GM23338 (cell line): ENCODE measurements around the gene SRCAP.

Experiments
- CREB1 ChIP-seq: fragments of 250-450 bp; sonication (Bioruptor Pico); IDR thresholded peaks from 2 replicates; pipeline ENCODE4 v1.5.0; 2020; ENCODE audit warnings: low read depth, mild to moderate bottlenecking, moderate library complexity
- CTCF ChIP-seq, 2 experiments: fragments of 200-600 bp in 1 of 2; sonication (generic) in 1 of 2; conservative IDR thresholded peaks; 2 replicates each; pipeline versions ENCODE4 v1.5.1 to v1.6.1; 2016 to 2017; ENCODE audit warnings: antibody characterized with exemption in 2 of 2, low read depth in 2 of 2, mild to moderate bottlenecking in 2 of 2, moderate library complexity in 1 of 2
- EZH2 ChIP-seq: fragments of 200-600 bp; sonication (generic); IDR thresholded peaks from one replicate; pipeline ENCODE4 v1.8.0; 2017; ENCODE audit warnings: antibody characterized with exemption, mild to moderate bottlenecking, low read depth; ENCODE audit not compliant: unreplicated experiment
- EZH2phosphoT487 ChIP-seq: fragments of 200-600 bp; sonication (generic); IDR thresholded peaks from one replicate; pipeline ENCODE4 v1.8.1; 2018; ENCODE audit warnings: antibody characterized with exemption; ENCODE audit not compliant: unreplicated experiment
- JUNB ChIP-seq: IDR thresholded peaks from one replicate; pipeline ENCODE4 v1.6.1; 2016; ENCODE audit warnings: antibody characterized with exemption; ENCODE audit not compliant: unreplicated experiment
- POLR2AphosphoS5 ChIP-seq: IDR thresholded peaks from 2 replicates; pipeline ENCODE4 v1.6.1; 2016; ENCODE audit warnings: antibody characterized with exemption, low read depth
- REST ChIP-seq: IDR thresholded peaks from one replicate; pipeline ENCODE4 v1.6.1; 2018; ENCODE audit warnings: antibody characterized with exemption; ENCODE audit not compliant: unreplicated experiment
- STAT1 ChIP-seq: IDR thresholded peaks from one replicate; pipeline ENCODE4 v1.6.1; 2016; ENCODE audit warnings: antibody characterized with exemption; ENCODE audit not compliant: unreplicated experiment
- ZNF114 ChIP-seq: fragments of 250-450 bp; sonication (Bioruptor Pico); IDR thresholded peaks from 2 replicates; pipeline ENCODE4 v1.5.0; 2020; ENCODE audit warnings: mild to moderate bottlenecking, moderate library complexity
- ZNF331 ChIP-seq: fragments of 250-450 bp; sonication (Bioruptor Pico); IDR thresholded peaks from 2 replicates; pipeline ENCODE4 v1.5.0; 2020; ENCODE audit warnings: low read depth, mild to moderate bottlenecking, moderate library complexity

- TF ChIP-seq POLR2AphosphoS5, result peak; percentile 86
- TF ChIP-seq CTCF (conservative IDR thresholded peaks at IDR 0.05; ENCODE audit: low read depth in 2 of 2), result no peak
- TF ChIP-seq EZH2, result no peak
- TF ChIP-seq REST, result no peak
- TF ChIP-seq EZH2phosphoT487, result no peak
- no peak for TF ChIP-seq ZNF114 (CRISPR knock-in tag)
- TF ChIP-seq JUNB, result no peak
- no peak for TF ChIP-seq STAT1
- no peak; the same call in 1 of the 2 replicates for TF ChIP-seq CREB1 (CRISPR knock-in tag)
- TF ChIP-seq ZNF331 (CRISPR knock-in tag), result no peak
Observed at GRCh38 chr16:30698139-30698815, 694 bp upstream of the SRCAP start.
